Measurements from ENCODE around the gene RAD51B.
"Not testable (repeated sequence)": the region's sequence is repeated elsewhere in the genome, so short reads cannot be mapped to it uniquely, and the experiment has no call there.

RAD51B gene

DNA sequence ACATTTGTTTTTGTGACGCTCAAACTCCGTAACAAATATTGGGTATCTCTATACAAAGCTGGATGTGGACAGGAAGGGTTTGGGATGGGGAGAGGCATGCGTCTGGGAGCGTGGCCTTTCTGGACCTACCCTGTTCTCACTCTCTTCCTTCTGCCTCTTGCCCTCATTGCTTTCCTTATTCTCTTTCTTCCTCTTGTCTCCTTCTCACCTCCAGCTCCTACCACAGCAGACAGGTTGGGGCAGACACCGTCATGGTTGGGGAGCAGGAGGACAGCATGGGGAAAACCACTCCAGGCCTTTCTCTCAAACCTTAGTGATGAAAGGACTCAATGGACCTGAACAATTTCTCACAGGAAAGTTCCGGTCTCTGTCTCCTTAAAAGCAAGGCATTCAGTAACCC is 465.3 kb downstream of the RAD51B start:
- no peak for DNase-seq

DNA sequence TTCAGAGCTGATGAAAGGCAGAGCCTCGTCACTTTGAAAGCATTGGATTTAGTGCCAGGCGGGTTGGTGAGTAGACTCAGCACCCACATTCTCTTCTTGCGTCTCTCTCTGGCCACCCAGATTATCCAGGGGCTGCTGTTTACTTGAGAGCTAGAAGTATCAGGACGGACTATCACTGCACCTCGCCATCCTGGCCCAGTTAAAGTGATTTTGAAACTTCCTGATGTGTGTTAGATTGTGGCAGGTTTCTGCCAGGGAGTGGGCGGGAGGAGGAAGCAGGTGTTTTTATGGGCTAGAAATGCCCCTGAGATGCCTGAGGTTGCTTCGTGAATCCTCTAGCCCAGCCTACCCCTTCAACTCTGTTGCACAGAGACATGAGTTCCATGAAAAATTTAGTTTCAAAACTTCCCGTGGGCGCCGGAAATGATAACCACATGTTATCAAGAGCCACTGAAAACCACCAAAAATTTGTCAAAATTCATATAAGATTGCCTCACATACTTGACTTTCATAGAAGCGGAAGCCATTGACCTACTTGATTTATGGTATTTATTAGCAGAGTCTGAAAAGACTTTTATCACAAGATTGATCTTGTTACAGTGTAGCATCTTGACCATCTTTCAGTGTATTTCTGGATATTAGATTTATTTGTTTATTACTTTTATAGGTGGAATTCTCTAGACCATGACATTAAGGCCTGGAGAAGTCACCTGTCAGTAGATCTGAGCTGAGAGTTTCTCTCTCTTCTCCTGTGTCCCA is 466.0 kb downstream of the RAD51B start:
- DNase-seq = no peak

DNA sequence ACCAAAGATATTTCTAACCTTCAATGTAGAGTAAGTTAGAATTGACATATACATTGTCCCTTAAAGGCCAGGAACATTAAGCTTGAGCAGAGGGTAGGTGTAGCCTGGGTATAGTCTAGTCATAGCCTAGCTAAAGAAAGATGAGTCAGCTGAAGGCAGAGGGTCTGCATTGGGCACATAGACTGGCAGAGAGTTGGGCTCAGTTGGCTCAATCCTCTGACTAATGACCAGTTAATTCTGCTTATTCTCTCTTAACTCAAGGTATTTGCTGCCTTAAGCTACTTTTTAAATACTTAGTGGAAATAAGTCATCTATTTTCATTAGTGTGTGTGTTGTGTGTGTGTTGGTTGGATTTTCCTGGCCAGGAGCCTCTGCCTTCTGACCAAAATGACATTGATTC is 467.1 kb downstream of the RAD51B start:
- DNase-seq = no peak

DNA sequence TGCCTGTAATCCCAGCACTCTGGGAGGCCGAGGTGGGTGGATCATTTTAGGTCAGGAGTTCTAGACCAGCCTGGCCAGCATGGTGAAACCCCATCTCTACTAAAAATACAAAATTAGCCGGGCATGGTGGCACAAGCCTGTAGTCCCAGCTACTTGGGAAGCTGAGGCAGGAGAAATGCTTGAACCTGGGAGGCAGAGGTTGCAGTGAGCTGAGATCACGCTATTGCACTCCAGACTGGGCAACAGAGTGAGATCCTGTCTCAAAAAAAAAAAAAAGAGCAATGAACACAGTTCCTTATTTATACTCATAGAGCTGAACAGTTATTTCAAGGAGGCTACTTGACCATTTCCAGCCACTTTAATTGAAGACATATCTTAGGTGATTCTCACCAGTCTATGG is 469.9 kb downstream of the RAD51B start:
- DNase-seq = not testable (repeated sequence)

DNA sequence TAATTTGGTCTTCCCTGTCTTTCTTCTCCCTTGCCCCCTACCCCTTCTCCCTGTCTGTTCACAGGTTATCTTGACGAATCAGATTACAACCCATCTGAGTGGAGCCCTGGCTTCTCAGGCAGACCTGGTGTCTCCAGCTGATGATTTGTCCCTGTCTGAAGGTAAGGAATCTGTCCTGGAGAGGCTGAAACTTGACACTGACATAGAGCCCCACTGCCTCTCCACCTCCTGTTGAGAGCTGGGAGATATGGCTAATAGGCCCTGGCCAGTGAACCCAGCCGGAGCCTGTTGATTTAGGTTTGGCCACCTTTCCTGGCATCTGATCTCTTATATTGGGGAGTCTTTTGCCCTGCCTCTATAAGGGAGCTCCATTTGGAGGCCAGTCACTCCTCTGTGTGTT is 472.2 kb downstream of the RAD51B start:
- no peak for DNase-seq

DNA sequence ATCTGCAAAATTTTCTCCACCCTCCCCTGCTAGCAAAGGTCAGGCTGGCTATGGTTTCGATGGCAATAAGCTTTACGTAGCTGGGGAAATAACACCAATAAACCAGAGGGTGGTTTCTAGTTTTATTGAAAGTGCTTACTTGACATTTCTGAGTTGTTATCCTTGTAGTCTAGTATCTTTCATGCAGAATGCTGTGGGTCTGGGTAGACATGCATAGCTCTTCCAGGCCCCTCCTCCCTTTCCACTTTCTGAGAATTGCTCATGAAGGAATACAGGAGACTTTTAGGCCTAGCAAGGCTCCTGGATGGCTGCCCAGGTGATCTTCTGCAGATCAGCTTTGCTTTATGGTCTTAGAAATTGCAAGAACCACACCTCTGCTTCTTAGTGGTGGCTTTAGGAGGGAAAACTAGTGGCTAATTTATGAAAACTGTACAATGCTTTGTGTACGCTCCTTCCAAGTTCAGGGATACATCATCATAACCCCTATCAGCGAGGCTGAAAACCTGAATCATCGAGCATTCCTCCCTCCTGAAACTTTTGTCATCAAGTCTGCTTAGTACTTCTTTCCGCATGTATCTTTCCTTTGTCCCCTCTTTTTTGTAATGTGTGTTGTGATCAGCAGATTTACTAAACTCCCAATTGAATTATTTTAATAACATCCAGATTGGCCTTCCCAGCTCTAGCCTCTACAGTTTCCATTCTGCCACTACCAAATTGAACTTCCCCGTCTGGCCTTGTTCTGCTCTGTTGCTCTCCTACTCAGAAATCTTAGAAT is 473.0 kb downstream of the RAD51B start:
- no peak for DNase-seq

DNA sequence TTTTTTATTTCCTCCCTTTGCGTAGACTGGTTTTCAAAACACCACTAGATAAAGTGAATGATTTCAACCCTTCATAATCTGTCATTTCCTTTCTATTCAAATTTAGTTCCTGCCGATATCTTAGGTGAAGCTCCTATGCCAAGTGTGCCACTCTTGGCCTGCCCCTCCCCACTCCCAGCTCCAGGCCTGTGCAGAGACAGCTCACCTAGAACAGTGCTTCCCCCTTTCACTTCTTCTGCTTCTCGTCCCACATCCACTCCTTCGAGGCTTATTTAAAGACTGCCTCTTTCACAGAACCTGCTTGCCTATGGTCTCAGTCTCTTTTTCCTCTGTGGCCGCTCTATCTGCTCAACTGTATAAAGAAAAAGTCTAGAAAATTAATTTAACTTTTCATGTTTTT is 473.8 kb downstream of the RAD51B start:
- no peak for DNase-seq

DNA sequence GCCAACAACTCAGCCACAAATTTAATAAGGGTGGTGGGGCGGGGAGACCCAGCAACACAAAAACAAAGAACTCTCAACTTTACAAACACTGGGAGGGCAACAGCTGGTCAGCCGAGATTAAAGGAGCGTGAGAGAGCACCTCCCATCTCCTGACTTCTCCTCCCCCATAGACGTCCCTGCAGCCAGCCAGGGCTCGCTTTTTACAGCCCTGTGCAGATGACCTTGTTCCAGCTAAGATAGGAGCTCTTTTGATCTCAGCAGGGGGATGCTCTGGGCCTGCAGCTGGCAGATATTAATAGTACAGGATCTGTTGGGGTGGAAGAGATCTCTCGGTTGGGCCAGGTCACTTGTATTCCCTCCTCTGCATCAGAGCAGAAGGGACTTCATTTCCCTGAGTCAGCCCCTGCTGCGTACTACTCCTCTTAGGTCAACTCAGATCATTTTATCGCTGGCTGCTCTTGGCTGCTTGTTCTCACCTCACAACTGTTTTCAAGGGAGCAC is 475.8 kb downstream of the RAD51B start:
- DNase-seq = peak; percentile 65

DNA sequence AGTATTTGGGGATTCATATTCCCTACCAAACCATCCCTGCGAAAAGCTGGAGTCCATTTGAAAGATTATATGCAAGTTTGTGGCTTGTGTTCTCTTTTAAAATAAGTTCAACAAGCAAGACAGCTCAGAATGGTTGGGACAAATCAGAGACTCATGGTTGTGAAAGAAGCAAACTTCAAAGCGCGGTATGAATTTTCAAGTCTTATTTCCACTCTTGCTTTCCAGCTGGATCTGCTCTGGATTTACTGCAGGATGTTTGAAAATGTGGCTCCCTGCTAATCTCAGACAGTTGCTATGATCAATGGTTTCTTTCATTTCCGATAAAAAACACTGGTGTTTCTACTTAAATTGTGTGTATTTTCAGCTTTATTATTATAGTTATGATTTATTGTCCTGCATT is 477.5 kb downstream of the RAD51B start:
- no peak for DNase-seq

DNA sequence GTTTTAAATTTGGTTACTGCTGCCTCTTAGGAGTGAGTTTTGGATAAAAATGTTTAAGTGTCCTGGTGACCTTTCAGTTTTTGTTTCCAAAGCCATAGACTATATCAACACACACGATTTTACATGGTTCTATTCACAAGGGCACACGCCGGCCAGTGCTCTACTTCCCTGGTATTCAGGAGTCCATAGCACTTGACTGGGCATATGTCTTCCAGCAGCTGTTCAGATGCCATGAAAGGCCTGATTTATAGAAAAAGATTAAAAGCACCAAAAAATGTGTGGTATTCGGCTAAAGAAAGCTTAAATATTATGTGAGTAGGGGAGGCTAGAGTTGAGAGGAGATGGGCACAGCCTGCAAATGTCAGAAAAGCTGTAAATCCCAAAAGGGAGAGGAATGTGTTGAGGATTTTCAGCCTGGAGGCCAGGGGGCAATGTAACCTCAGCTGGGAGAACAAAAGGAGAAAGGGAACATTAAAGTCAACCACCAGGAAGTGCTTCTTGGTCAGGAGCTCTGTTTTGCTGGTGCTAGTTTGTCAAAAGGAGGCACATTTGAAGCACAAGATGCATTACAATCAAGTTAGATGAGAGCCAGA is 478.4 kb downstream of the RAD51B start:
- DNase-seq = no peak

DNA sequence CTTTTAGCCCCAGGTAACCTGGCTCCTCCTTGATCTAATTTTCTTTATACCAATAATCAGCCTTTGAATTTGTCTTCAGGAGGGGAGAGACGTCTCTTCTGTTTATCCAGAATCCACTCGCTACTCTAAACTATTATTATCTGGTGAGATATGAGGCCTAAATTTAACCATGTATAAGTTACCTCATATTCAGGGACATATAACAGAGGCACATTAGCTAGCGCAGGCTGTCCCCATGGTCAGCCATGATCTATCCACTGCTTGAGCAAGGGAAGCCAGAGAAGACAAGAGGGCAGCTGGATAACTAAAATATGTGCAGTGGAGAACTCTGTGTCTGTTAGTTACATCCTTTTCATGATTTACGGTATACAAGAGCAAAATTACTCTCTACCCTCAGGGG is 481.0 kb downstream of the RAD51B start:
- no peak for DNase-seq

DNA sequence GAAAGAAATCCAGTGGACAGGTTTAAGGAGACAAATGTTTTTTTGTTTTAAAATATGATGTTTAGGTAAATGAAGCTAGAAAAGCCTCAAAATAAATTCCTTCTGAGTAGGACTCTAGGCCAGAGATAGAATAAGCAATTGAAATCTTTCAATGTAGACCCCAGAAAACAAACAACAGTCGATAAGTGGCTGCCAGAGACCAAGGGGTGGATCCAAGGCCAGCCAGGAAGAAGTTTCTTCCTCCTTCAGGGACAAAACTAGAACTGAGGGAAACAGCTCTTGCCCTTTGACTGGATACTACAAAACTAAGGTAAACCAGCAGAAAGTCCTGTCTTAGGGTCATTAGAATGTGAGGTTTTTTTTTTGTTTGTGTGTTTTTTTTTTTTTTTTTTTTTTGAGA is 481.6 kb downstream of the RAD51B start:
- DNase-seq = no peak

DNA sequence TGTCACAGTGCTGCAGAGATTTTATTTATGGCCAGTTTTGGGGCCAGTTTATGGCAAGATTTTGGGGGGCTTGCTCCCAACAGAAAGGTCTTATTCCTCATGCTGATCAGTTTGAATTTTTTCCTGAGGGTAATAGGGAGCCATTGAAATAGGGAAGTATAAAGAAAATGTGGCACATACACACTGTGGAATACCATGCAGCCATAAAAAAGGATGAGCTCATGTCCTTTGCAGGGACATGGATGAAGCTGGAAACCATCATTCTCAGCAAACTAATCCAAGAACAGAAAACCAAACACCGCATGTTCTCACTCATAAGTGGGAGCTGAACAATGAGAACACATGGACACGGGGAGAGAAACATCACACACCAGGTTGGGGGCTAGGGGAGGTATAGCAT is 483.4 kb downstream of the RAD51B start:
- DNase-seq = not testable (repeated sequence)

DNA sequence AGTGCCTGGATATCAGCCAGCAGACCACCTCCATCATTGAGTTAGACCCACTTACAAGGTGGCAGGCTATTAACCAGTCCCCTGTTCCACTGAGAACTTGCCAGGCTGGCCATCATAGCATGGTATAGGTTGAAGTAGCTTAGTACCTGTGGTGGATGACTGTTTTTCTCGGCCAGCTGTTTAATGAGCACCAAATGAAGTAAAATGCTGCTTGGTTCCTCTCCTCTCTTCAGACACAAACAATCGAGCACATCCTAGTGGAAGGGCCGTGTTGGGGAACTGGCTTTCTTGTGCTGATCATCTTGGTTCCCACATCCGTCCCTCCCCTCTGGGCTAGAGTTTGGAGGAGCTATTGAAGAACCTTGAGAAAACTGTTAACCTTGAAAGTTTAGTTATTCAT is 486.2 kb downstream of the RAD51B start:
- DNase-seq = no peak

DNA sequence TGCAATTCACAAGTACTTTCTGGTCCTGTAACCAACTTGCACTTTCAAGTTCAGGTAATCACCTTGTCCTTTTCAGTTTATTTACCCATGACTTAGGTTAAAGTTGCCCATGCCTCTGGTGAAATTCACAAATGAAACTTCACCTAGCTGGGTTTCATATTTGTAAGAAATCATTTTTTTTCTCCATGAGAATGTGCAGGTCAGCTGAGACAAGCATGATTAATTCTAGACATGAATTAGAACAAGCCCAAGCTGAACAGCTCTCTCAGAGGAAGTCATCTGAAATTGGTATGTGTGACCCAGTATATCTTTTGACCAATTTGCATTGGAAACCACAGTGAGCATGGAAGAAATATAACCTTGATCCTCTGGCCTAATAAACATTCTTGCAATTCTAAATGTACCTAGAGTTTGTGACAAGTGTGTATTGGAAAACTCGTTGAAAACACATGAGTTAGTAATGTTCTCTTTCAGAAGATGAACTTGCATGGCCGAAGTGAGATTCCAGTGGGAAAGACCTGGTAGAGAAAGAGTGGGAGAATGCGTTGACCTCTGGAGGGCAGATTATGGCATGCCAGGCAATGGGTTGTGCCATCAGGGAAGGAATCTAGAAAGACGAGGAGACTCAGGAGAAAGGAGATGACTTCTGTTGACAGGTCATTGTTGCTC is 486.8 kb downstream of the RAD51B start:
- DNase-seq = no peak

DNA sequence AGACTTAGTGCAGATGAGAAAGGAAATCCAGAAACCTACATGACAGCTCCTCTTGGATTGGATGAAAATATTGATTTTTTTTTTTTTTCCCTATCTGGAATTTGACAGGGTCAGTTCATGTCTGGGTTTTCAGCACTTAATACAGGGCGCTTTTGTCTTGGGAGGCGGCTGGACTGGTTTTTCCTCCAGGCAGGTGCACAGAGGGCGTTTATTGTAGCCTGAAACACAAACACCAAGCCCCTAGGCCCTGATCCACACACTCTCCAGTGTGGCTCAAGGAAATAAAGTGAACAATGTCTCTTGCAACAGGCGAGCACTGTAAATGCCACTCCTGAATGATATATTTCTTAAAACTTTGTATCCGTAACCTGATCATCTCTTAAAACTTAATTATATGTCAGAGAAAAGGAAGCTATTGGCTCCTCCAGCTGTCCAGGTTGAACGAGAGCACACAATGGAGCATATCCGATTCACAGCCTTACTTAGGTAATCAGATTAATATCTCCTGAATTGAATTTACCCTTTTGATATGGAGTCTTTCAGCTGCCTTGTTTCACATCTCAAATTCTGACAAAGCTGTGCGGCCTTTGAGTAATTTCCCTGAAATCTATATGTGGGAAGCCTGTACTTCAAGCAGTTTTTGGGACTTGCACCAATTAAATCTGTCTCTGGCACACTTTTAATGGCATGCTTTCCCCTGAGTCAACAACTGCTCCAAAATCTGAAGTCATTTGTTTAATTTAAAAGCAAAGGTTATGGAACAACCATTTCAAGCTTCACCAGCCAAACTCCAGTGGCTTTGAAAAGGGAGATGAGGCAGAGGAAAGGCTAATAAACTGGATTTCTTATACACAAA is 487.6 kb downstream of the RAD51B start:
- DNase-seq = peak; percentile 67

DNA sequence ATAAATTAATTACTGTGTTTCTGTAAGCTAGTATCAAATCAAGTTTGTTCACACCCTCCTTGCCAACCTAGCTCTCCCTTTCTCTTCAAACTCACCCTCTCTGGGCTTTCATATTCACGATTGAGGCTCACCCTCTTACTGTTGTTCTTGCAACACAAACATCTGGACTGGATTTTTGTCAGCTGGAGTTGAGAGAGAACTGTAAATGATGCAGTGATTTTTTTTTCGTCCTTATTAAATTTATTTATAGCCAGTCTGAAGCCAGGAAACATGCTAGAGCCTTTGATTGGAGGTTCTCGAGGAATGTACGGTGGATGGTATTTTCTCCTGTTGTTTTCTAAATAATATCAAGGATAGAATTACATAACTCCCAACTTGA is 488.2 kb downstream of the RAD51B start:
- no peak for DNase-seq

DNA sequence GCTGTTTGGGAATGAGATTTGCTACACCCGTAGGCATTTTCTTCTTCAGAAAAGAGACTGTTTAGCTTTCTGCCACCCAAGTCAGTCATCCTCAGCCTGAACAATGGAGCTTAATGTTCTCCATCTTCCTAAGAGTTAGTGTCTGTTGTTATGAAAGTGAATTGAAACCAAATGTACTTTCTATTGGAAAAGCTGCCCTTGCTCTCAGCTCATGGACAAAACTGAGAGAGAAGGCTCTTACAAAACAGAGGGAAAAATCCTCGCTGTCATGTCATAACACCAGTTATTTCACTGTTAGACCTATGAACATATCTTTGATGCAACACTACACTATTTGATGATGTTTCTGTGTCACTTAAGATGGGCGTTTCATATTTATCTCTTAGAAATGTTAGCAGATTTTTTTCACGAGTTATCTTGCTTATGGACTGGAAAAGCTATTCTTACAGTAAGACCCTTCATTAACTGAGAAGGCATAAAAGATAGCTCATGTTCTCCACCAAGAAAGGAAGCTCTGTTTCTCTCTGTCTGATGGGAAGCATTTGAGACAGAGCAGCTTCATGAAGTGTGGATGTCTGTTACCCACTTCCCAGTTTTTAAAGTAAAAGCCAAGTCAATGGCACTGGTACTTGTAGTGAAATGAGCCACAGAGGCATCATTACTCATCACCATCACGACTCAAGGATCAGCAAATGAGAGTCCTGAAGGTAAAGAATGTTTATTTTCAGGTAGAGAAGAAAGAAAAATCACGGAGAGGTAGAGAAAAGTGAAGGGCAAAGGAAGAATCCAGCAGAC is 489.3 kb downstream of the RAD51B start:
- DNase-seq = no peak

DNA sequence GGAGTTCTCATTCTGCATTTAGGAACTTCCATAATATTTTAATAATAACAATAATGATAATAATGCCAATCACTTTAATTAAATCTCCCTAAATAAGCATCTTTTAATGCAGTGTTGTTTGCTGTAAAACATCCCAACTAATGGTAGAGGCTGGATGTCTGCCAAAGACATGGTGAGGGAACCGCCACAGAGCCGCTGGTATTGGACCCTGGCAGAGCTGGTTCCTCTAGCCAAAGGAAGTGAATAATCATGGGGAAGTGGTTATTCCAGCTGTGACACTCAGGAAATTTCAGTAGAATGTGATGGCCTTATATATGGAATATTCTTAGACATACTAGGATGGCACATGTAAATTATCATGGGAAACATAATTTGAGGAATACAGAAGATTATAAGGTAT is 490.0 kb downstream of the RAD51B start:
- DNase-seq = no peak

DNA sequence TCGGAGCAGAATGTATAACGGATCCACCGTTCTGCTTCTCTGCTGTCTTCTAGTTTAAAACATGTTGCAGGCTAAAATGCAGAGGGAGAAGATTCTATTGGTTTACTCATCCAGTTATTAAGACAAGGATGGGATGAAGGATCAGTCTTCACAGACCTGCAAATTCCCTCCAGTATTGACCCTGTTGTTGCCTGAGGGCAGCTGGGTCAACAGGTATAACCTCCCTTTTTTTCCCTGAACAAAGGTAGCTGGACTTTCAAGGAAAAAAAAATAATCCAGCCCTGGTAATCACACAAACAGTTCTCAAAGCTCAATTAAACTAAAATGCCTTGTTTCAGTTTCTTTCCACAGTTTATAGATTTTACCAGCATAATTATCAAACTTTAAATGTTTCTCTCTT is 492.7 kb downstream of the RAD51B start:
- no peak for DNase-seq

DNA sequence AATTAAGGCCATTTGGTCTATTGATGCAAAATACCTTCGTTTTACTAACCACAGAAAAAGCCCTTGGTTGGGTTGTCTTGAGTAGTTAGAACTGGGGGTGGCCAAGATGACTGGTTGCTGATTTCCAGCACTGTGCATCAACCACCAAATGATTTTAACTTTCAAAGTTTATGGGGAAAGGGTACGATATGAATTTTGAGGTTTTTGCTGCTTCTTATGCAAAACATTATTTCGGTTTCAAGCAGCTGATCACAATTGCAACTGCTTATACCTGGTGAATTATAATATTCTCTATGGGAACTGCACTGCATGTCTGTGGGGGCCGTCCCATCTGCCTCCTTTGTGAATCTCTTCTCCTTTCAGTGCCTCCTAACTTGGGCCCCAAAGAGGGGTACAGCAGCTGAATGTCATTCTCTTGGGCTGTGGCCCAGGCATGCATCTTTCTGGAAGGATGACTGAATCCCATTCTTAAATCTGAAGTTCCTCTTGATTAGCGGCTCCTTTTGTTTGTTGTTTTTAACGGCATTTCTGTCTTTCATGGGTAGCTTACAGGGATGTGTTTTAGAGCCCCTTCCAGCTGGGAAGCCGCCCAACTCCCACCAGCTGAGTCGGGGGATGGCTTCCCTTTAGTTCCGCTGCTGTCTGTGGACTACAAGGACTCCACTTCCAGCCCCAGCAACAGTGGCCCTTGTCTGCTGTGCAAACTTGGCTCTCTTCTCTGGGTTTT is 493.5 kb downstream of the RAD51B start:
- no peak for DNase-seq

Measured in femur (tissue), 1 donor.